Right forelimb (tissue), 1 donor: Measurements from ENCODE around the gene BABAM2.

Experiments used
- DNase-seq: peaks from one replicate; pipeline ENCODE4 v3.0.0-alpha.2; 2018

Gene BABAM2

DNA sequence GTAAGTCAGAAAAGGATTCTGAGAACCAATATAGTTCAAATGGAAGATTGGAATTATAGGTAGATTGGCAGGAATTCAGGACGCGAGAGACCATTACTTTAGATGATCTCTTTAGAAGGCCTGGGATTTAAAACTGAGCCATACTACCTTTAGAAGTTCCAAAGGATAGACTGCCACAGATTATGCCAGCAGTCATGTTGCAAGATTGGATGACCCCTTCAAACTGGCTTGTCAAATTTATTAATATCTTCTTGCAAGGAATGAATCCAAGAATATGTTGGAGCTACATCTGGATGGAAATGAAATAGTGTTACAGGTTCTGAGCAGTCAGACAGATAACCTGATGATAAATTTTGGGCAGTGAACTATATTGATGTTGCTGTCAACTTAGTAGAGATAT lies 22.0 kb downstream of the BABAM2 start:
- no peak for DNase-seq

DNA sequence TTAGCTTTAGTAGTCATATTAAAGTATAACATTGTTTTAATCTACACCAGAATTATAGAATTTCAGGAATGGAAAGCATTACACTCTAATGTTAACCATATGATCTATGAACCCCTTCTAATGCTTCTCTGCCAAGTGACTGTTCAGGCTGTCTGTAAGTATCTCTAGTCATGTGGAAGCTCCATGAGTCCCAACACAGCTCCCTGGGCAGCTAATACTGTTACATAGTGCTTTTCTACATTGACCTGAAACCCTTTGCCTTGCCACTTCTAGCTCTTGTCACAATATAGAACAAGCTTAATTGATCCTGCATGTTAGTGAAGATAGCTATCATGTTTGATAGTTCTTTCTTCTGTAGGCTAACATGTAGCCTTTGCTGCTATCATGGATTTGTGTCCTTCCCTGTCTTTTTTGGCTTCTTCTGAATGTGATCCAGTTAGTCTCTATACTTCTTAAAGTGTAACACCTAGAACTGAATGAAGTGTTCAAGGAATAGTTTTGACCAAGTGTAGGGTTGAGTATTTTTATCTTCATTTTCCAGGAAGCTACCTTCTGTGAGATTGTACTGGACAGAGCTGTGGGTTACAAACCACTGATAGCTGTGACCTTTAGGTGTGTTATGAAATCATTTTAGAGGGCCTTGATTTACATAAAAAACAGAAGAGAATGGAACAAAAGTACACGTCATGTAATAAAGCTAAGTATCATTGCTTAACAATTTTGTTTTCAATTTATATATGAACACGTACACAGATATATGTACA lies 23.7 kb downstream of the BABAM2 start:
- no peak for DNase-seq

GRCh38 chr2:27914805-27915175 lies 24.3 kb downstream of the BABAM2 start:
- no peak for DNase-seq

- DNase-seq = no peak
Measured at GRCh38 chr2:27915191-27915590, 24.7 kb downstream of the BABAM2 start.

DNA sequence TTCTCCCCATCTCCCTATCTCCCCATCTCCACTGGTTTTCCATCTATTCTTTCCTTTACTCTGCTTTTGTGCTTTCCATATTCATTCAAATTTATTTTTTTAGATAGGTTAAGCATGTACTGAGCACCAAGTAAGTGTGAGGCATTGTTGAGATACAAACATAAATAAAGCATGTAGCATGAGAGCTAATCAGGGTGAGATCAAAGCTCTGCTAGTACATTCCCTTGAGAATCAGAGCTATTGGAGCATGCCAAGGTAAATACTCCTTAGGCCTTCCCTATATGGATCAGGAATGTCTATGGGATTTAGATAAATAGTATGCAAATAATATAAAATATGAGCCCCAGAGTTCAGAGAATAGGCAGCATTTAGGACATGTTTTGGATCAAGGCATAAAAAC lies 25.3 kb downstream of the BABAM2 start:
- DNase-seq = no peak

DNA sequence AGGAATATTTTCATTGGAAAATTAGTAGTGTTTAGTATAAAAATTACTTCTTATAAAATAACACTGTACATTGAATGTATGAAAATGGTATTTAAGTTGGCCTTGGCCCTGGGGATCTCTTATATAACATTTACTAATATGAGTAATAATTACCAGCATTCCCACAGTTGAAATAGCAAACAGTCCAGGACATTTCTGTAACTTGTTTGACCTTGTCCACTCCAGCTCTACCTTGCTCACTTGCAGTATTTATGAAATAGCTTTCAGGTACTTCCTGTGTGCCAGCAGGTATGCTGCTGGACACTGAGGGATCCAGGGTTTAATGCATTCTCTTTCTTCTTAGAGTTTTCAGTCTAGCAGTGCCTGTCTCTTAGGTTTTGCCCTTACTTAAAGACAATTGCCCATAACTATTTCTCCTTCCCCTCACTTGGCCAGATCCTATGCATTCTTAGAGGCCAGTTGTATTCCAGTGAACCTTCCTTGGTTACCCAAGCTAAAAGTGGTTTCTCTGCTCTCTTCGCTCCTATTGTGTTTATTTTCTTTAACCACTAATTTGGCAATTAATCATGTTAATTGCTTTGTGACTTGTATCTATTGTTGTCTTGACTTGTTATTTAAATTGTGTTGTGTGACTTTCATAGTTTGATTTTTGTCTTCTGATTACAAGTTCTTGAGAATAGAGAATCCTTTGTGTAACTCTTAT lies 25.9 kb downstream of the BABAM2 start:
- no peak for DNase-seq

DNA sequence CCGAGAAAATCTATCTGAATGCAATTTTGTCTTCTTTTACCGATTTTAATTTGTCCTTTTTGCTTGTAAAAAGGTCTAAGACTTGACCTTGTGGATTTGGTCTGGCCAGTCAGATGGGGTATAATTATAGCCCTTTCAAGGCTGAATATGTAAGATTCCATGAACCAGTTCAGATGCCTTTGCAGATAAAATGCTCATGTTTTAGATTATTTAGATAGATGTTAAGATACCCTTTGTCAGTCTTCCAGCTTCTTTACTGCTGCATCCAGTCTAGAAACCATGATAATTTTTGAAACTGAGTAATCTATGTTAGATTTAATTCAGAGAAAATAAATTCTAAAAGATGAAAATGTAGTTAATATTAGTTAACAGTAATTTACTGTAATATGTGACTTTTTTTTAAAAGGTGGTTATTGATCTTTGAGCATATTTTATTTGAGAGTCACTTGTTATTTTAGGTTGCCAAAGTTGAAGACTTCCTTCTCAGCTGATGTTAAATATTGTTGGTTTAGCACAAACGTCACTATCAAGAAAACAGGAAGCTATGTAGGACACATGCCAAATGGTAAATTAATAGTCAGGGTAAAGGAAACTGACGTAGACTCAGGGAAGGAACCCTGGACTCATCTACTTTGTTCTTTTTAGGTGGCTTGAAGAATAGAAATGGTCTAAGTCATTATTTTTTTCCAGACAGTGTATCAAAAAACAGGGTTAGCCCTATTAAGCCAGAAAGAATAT lies 29.8 kb downstream of the BABAM2 start:
- DNase-seq = no peak

DNA sequence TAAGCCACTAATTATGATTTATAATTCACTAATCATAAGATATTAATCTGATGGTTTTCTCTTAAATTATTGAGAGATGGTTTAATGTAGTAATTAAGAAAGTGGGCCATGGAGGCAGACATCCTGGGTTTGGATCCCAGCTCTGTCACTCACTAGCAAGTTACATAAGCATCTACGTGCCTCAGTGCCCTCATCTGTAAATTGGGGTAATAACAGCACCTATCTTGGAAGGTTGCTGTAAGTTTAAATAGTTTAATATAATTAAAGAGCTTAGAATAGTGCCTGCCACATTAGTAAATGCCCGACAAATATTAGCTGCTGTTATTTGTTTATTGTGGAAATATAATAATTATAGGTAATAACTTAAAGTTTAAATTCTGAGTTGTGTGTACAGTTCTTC lies 30.9 kb downstream of the BABAM2 start:
- no peak for DNase-seq

DNA sequence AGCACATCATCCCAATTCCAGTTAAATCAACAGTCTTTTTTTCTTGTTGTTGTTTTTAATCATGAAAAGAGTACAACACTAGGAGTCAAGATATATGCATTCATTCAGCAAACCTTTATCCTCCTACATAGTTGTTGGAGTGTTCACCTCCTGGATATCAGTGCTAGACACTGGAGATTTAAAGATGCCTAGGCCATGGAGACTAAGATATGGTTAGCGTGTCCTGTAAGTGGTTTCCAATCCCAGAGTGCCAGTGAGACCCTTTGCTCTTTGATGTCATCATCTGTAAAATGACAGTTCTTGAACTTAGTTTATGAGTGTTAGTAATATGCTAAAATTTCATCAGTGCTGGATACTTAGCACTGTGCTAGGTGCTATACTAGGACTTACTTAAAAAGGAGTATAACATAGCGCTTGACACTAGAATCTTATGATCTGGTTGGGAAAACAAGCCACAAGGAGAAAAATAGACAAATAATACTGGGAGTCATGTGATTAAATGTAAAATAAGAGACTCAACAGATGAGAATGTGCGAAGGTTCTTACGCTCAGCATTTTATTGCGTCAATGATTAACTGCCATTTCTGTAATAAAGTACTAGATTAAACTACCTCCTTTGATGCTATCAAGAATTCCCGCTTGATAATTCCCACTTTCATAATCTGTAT lies 31.5 kb downstream of the BABAM2 start:
- no peak for DNase-seq

DNA sequence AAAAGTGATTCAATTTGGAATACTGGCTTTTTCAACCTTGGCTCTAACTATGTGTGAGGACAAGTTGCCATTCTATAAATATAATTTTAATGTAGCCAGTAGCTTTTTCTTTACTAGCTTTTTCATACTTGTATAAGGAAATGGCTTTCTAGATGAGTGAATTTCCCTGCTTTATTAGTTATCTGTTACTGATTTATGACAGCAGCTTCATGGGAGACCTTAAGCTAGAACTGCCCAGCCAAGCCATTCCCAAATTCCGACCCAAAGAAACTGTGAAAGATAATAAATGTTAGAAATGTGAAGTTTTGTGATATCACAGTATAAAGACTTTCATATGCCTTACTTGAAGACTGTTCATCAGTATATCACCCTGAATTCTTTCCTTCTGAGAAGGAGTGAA lies 32.3 kb downstream of the BABAM2 start:
- DNase-seq = no peak

DNA sequence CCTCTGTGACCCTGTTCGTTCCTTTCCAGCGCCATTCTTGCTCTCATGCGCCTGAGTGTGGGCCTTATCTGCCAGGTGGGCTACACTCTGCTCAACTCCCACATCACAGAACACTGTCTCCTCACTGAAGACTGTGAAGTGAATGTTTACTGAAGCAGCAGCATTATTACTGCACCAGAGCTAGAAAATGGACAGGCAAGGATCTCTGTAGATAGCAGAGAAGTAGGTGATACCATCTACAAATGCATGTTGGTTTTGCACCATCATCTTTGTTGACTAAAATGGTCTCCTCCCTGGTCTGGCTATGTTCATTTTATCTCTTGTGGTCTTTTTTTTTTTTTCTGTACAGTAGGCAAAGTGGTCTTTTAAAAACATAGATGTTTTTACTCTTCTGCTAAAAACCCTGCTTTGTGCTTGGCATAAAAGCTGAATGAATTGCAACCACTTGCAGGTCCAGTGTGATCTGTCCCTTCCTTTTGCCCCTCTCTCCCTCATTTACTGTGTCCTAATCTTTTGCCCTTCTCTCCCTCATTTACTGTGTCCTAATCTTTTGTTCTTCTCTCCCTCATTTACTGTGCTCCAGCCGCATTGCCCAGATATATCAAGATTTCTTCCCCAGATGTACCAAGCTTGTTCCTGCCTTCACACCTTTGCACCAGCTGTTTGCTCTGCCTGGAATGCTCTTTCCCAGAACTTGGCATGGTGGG lies 35.4 kb downstream of the BABAM2 start:
- no peak for DNase-seq

DNA sequence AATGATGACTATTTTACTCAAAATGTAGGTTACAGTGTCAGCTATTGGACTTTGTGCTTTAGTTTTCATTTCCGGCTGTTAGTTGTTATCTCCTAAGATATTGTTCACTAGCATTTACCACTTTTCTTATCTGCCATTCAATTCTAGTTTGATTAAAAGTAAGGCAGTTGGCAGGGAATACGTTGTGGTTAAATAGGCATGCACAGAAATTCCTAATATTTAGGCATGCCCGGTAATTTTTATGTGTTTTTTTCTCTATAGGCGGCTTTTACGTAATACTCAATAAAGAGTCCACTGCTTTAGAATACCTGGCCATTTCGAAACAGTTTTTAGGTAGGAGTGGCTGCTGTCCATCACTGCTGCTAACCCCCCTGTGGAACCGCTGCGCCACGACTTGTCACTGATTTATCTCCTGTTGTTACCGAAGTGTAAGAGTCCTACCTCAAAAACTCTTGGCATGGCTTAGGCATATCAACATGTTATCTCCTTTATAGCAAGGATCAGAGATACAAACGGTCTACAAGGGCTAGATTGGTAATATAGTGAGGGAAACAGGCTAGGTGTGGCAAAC lies 39.5 kb downstream of the BABAM2 start:
- DNase-seq = no peak

DNA sequence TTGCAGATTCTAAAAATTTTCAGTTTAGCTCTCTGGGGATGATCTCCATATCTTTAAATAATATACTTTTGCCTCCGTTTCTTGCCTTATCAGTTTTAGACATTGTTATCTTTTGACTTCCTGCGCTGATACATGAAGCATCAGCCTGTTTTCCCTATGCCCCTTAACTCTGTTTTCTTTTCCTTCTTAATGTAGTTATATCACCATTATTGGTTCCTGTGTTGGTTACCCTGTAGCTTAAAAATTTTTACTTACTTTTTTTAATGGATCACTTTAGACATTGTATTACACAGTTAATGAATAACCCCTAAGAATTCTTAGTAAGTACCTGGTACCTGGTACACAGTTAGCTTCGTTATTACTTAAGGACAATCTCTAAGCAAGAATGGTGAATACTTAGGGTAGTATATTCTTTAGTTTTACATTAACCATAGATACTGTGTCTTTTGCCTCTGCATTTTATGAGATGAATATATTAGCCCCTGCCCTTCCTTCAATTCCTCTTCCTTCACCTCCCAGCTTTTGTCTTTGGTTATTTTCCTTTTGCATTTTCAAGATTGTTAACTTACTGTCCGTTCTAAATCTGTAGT lies 40.9 kb downstream of the BABAM2 start:
- DNase-seq = no peak

DNA sequence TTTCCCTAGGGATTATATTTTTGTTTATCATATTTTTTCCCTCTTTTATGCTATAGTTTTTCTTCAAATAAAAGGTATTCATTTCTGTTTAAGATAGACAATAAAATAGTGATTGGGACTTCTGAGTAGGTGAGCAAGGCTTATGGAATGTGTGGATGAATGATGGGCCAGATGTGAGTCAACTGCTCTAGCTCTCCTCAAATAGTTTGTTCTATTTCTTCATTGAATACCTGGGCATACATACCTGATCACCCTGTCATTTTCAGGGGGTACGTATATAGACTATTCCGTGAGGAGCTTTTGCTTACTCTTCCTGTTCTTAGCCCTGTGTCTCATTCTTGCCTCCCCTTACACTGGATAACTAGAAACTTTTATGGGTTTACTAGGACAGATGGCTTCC lies 41.9 kb downstream of the BABAM2 start:
- DNase-seq = no peak

GRCh38 chr2:27935026-27935425 lies 44.5 kb downstream of the BABAM2 start:
- DNase-seq = no peak

- no peak for DNase-seq
Measured at GRCh38 chr2:27940090-27940671, 49.7 kb downstream of the BABAM2 start.

GRCh38 chr2:27940982-27941381 lies 50.5 kb downstream of the BABAM2 start:
- DNase-seq = no peak

DNA sequence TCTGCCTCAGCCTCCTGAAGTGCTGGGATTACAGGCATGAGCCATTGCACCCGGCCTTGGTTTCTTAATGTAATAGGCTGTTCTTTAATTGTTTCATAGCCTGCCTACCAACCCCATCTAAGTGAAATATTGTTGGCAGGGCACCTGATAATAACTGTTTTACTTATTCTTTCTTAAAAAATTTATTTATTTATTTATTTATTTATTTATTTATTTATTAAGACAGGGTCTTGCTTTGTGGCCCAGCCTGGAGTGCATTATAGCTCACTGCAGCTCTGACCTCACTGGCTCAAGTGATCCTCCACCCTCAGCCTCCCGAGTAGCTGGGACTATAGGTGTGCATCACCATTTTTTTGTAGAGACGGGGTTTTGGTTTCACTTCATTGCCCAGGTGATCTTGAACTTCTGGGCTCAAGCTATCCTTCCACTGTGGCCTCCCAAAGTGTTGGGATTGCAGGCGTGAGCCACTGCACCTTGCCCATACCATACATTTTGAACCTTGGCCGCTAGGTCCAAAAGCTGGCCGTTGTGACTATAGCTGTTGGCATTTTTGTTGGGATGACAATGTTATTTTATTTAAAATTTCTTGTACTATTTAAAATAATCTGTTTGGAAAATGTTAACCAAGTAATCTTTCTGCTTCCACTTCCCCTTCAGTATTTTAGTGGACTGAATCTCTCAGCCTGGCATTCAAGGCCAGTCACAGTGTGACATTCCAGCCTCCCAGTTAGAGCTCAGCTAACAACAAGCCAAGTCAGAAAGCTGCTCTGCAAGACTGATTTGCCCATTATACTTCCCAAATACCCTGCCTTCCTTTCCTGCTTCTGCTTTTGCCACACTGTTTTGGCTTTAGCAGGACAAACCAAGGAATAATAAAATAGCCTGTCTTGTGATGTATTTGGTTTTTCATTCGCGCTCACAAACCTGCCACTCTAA lies 52.4 kb downstream of the BABAM2 start:
- no peak for DNase-seq

- DNase-seq = no peak
Measured at GRCh38 chr2:27946530-27947060, 56.1 kb downstream of the BABAM2 start.

GRCh38 chr2:27952070-27952469 lies 61.5 kb downstream of the BABAM2 start:
- no peak for DNase-seq
